Gastrocnemius medialis (tissue), 4 donors: ENCODE measurements around the gene TAF5L. TPM values are rescaled to one million over a fixed set of nuclear protein-coding genes. Genes with fewer than 3 reads are reported as not detected.
"Not testable (repeated sequence)": the region's sequence is repeated elsewhere in the genome, so short reads cannot be mapped to it uniquely, and the experiment has no call there.

Source experiments
- ATAC-seq, 2 donors: fragments of 150-250 bp; one replicate each; pipeline ENCODE4 v1.9.1; 2016
- DNase-seq, 2 donors: peaks; one replicate each; pipeline ENCODE4 v3.0.0-alpha.2; 2019
- H3K27ac ChIP-seq, 4 donors: fragments of 200-600 bp; sonication (generic); 1 replicate in 1 of 4; 2 replicates in 3 of 4; pipeline ENCODE4 v1.5.1; 2016 to 2018; ENCODE audit warnings: mild to moderate bottlenecking in 2 of 4, moderate library complexity in 1 of 4
- H3K27me3 ChIP-seq, 3 donors: fragments of 200-600 bp; sonication (generic) in 2 of 3; 1 replicate in 1 of 3; 2 replicates in 2 of 3; pipeline versions ENCODE4 v1.5.1 to v1.6.0; 2016 to 2019; ENCODE audit warnings: mild to moderate bottlenecking in 1 of 3, moderate library complexity in 1 of 3
- H3K36me3 ChIP-seq, 2 donors: fragments of 200-600 bp; sonication (generic) in 1 of 2; one replicate each; pipeline ENCODE4 v1.5.1; 2017 to 2018
- H3K4me1 ChIP-seq, 2 donors: fragments of 200-600 bp; sonication (generic) in 1 of 2; one replicate each; pipeline ENCODE4 v1.5.1; 2016 to 2017; ENCODE audit warnings: mild to moderate bottlenecking in 2 of 2
- H3K4me3 ChIP-seq, 4 donors: fragments of 200-600 bp; sonication (generic) in 3 of 4; 1 replicate in 1 of 4; 2 replicates in 3 of 4; pipeline ENCODE4 v1.5.1; 2016 to 2019; ENCODE audit warnings: mild to moderate bottlenecking in 2 of 4
- H3K9me3 ChIP-seq, 3 donors: fragments of 200-600 bp; sonication (generic) in 2 of 3; 1 replicate in 1 of 3; 2 replicates in 2 of 3; pipeline ENCODE4 v1.5.1; 2016 to 2019
- CTCF ChIP-seq, 5 experiments: fragments of 450-650 bp in 3 of 5; fragments of 200-600 bp in 2 of 5; sonication (generic) in 2 of 5; IDR thresholded peaks in 4 of 5; conservative IDR thresholded peaks in 1 of 5; 1 replicate in 4 of 5; 2 replicates in 1 of 5; pipeline ENCODE4 v1.5.1; 2016 to 2019; ENCODE audit warnings: antibody characterized with exemption in 5 of 5, mild to moderate bottlenecking in 3 of 5, moderate library complexity in 3 of 5
- POLR2A ChIP-seq, 2 donors: fragments of 450-650 bp; IDR thresholded peaks; one replicate each; pipeline ENCODE4 v1.6.1; 2017; ENCODE audit warnings: antibody characterized with exemption in 2 of 2, mild to moderate bottlenecking in 2 of 2, moderate library complexity in 2 of 2
- in situ Hi-C, 4 donors: fragments of 200-750 bp; cut with MboI; loops; one replicate each; pipeline versions ENCODE4 v1.15.0 to v1.8.0; 2017; ENCODE audit warnings: low sequenced_read_pairs in 4 of 4
- intact Hi-C: fragments of 100-400 bp; cut with DNase I; formaldehyde crosslinking; loops from one replicate; pipeline ENCODE4 v1.15.1; 2023; ENCODE audit warnings: low total_unique reads
- total RNA-seq, 4 donors: library from RNA; depleted of rRNA; stranded (reverse); fragments of >200 nt; gene quantifications; one replicate each; pipeline versions ENCODE4 v1.1.0 to v1.2.3, GENCODE V29; 2016

The TAF5L gene
- total RNA-seq, 4 donors from 2014 or later: 14.5 to 37.4 (median 24.3) TPM

- Histone ChIP-seq H3K9me3 (no peaks in the 10 kb centered on the region), H3K27me3 (no peaks in the 10 kb centered on the region), H3K4me1 (peaks cover 61 to 64% of the 10 kb centered on the region in 2 donors), H3K36me3 (no peaks in the 10 kb centered on the region), H3K4me3 (peak overlapping the region; percentile 82 to 96 (median 88)), H3K27ac (peak overlapping the region; percentile 92 to 99 (median 96))
- in situ Hi-C loops: loop anchor here in 3 of 4 donors (5.0 to 10.0 kb wide), 2 partner anchors 60 to 62 kb away; no protein-coding TSS in a partner anchor
- peak; percentile 58 to 68 for DNase-seq
- ATAC-seq: peak; percentile 68 to 72
- intact Hi-C loops: loop anchor here (10.0 kb wide), 2 partner anchors 1540 to 1680 kb away; partner anchors contain the start of genes ARF1 and WNT9A
- no peak for TF ChIP-seq POLR2A (IDR thresholded peaks at IDR 0.05)
- TF ChIP-seq CTCF (IDR thresholded peaks at IDR 0.05 in 4 of 5, conservative IDR thresholded peaks at IDR 0.05 in 1 of 5): no peak
Observed at GRCh38 chr1:229624521-229625070, 1.3 kb downstream of the TAF5L start.

- TF ChIP-seq POLR2A (IDR thresholded peaks at IDR 0.05) (no peak), CTCF (IDR thresholded peaks at IDR 0.05 in 4 of 5, conservative IDR thresholded peaks at IDR 0.05 in 1 of 5) (no peak)
- Histone ChIP-seq H3K4me1 (peaks cover 61 to 66% of the 10 kb centered on the region in 2 donors), H3K4me3 (peak overlapping the region in 3 of 4 donors; percentile 82 to 96 (median 87)), H3K27me3 (no peaks in the 10 kb centered on the region), H3K9me3 (no peaks in the 10 kb centered on the region), H3K27ac (peak overlapping the region; percentile 92 to 99 (median 96)), H3K36me3 (no peaks in the 10 kb centered on the region)
- ATAC-seq: no peak
- DNase-seq: no peak
- in situ Hi-C loops (loop anchor here in 2 of 4 donors (10.0 kb wide), 1 partner anchor 59 kb away; no protein-coding TSS in a partner anchor), intact Hi-C loops (loop anchor here (10.0 kb wide), 2 partner anchors 1539 to 1679 kb away; partner anchors contain the start of genes ARF1 and WNT9A)
Observed at GRCh38 chr1:229623838-229624237, 2.1 kb downstream of the TAF5L start.

- no peaks in the 10 kb centered on the region for H3K27me3 ChIP-seq
- no peak for DNase-seq
- intact Hi-C loops: loop anchor here (10.0 kb wide), 2 partner anchors 1538 to 1678 kb away; partner anchors contain the start of genes ARF1 and WNT9A
- H3K9me3 ChIP-seq: no peaks in the 10 kb centered on the region
- peak overlapping the region in 3 of 4 donors; percentile 92 to 99 (median 95) for H3K27ac ChIP-seq
- TF ChIP-seq POLR2A (IDR thresholded peaks at IDR 0.05): no peak
- no peak for TF ChIP-seq CTCF (IDR thresholded peaks at IDR 0.05 in 4 of 5, conservative IDR thresholded peaks at IDR 0.05 in 1 of 5)
- in situ Hi-C loops: loop anchor here in 2 of 4 donors (10.0 kb wide), 1 partner anchor 58 kb away; no protein-coding TSS in a partner anchor
- H3K4me1 ChIP-seq: peaks cover 61 to 66% of the 10 kb centered on the region in 2 donors
- peak overlapping the region in 1 of 4 donors; percentile 96 for H3K4me3 ChIP-seq
- no peak for ATAC-seq
- H3K36me3 ChIP-seq: no peaks in the 10 kb centered on the region
Observed at GRCh38 chr1:229623225-229623624, 2.7 kb downstream of the TAF5L start.

- Histone ChIP-seq H3K27ac (peak overlapping the region in 1 of 4 donors; percentile 95), H3K4me1 (peaks cover 59 to 63% of the 10 kb centered on the region in 2 donors)
- in situ Hi-C loops: loop anchor here in 2 of 4 donors (10.0 kb wide), 1 partner anchor 58 kb away; no protein-coding TSS in a partner anchor
- H3K4me3 ChIP-seq, DNase-seq, H3K36me3 ChIP-seq, H3K9me3 ChIP-seq, H3K27me3 ChIP-seq, ATAC-seq: not testable (repeated sequence)
- intact Hi-C loops: loop anchor here (10.0 kb wide), 2 partner anchors 1538 to 1678 kb away; partner anchors contain the start of genes ARF1 and WNT9A
Observed at GRCh38 chr1:229622641-229623120, 3.2 kb downstream of the TAF5L start.

GRCh38 chr1:229621663-229622062 lies 4.3 kb downstream of the TAF5L start:
- DNase-seq: no peak
- in situ Hi-C loops (loop anchor here in 2 of 4 donors (10.0 kb wide), 1 partner anchor 57 kb away; no protein-coding TSS in a partner anchor), intact Hi-C loops (loop anchor here (10.0 kb wide), 2 partner anchors 1537 to 1677 kb away; partner anchors contain the start of genes ARF1 and WNT9A)
- peak overlapping the region in 1 of 4 donors; percentile 95 for H3K27ac ChIP-seq
- TF ChIP-seq POLR2A (IDR thresholded peaks at IDR 0.05) (no peak), CTCF (IDR thresholded peaks at IDR 0.05 in 4 of 5, conservative IDR thresholded peaks at IDR 0.05 in 1 of 5) (no peak)
- H3K9me3 ChIP-seq: no peaks in the 10 kb centered on the region
- H3K4me3 ChIP-seq: no peak overlapping the region
- H3K27me3 ChIP-seq: no peaks in the 10 kb centered on the region
- peaks cover 49 to 54% of the 10 kb centered on the region in 2 donors for H3K4me1 ChIP-seq
- ATAC-seq: no peak
- H3K36me3 ChIP-seq: no peaks in the 10 kb centered on the region
